ENCODE results near the gene CXCL3. TPM values are rescaled to one million over a fixed set of nuclear protein-coding genes. Genes with fewer than 3 reads are reported as not detected.

Gene CXCL3
- total RNA-seq, 1 donor from 2014 or later = not detected

DNA sequence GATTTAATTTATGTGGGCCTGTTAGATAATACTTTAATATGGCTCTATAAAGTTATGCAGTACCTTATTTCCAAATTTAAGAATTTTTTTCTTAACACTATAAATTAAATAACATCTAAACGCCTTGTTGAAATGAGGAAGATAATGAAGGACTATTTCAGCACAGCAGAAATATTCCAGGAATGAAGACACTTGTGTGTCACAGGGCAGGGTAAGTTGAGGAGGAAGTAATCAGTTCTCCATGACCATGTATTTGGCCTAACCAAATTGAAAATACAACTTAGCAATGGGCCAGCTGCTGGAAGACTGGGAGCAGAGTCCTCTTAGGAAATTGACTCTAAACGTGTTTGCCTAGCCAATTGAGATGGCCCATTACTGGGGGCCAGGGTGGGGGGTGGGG is 16.9 kb downstream of the CXCL3 start:
- no peak for DNase-seq (ENCODE audit: low spot score in 2 of 2)
- Histone ChIP-seq H3K9me3 (no peaks in the 10 kb centered on the region), H3K27me3 (no peaks in the 10 kb centered on the region), H3K27ac (no peak overlapping the region), H3K36me3 (no peaks in the 10 kb centered on the region), H3K4me3 (no peak overlapping the region), H3K4me1 (no peaks in the 10 kb centered on the region)
- TF ChIP-seq, protein P1, sequence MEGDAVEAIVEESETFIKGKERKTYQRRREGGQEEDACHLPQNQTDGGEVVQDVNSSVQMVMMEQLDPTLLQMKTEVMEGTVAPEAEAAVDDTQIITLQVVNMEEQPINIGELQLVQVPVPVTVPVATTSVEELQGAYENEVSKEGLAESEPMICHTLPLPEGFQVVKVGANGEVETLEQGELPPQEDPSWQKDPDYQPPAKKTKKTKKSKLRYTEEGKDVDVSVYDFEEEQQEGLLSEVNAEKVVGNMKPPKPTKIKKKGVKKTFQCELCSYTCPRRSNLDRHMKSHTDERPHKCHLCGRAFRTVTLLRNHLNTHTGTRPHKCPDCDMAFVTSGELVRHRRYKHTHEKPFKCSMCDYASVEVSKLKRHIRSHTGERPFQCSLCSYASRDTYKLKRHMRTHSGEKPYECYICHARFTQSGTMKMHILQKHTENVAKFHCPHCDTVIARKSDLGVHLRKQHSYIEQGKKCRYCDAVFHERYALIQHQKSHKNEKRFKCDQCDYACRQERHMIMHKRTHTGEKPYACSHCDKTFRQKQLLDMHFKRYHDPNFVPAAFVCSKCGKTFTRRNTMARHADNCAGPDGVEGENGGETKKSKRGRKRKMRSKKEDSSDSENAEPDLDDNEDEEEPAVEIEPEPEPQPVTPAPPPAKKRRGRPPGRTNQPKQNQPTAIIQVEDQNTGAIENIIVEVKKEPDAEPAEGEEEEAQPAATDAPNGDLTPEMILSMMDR (IDR thresholded peaks at IDR 0.05) = no peak
- intact Hi-C loops (cut with DNase I) = no loop called here

DNA sequence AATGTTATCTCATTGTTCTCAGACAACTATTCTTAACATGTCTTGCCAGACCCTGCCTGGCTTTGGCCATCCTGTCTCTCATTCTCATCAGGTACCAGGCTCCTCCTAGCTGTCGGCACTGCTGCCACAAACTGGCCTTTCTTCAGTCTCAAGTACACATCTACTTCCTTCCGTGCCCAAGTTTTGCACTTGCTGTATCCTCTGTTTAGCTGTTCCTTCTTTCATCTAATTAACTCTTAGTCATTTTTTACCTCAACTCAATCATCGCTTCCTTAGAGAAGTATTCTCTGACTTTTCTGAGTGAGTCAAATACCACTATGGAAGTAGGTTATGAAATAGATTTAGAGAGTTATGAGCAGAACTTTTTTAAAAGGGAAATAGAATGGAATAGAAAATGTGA is 19.7 kb downstream of the CXCL3 start:
- Histone ChIP-seq H3K4me1 (no peaks in the 10 kb centered on the region), H3K9me3 (no peaks in the 10 kb centered on the region), H3K36me3 (no peaks in the 10 kb centered on the region), H3K27ac (no peak overlapping the region), H3K27me3 (no peaks in the 10 kb centered on the region), H3K4me3 (no peak overlapping the region)
- DNase-seq (ENCODE audit: low spot score in 2 of 2) = no peak
- TF ChIP-seq, protein P1 (IDR thresholded peaks at IDR 0.05) = no peak
- intact Hi-C loops (cut with DNase I) = no loop called here

DNA sequence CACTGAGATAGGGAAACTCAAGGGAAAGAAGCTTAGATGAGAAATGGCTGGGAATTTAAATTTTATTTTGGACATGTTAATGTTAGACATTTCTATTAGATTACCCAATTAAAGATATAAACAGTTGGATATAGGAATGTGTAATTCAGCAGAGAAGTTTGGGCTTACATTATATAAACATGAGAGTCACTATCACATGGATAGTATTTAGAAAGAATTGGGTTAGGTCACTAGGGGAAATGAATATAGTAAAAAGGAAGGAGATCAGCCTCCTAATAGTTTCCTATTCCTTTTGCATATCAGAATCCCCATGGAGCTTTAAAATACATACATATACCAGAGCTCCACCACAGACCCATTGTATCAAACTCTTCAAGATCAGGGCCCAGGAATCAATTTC is 20.4 kb downstream of the CXCL3 start:
- Histone ChIP-seq H3K9me3 (no peaks in the 10 kb centered on the region), H3K27me3 (no peaks in the 10 kb centered on the region), H3K4me1 (no peaks in the 10 kb centered on the region), H3K27ac (no peak overlapping the region), H3K4me3 (no peak overlapping the region), H3K36me3 (no peaks in the 10 kb centered on the region)
- intact Hi-C loops (cut with DNase I) = no loop called here
- DNase-seq (ENCODE audit: low spot score in 2 of 2) = no peak
- TF ChIP-seq, protein P1 (IDR thresholded peaks at IDR 0.05) = no peak

DNA sequence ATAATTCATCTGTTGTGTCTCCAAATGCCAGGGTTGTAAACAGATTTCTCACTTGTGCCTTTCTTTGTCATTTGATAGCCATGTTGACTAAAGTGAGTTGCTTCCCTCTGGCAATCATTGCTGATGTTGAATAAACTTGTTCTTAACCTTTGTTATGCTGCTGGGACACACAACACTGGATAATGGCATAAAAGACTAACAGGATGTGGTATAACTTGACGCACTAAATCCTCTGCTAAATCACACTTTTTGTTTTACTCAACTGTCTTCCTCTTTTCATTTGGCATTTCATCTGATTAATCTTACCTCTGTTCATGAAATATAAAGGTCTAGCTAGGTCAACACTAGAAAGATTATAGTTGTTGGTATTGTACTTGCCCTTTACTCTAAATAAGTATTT is 22.4 kb downstream of the CXCL3 start:
- no peak for DNase-seq (ENCODE audit: low spot score in 2 of 2)
- Histone ChIP-seq H3K9me3 (no peaks in the 10 kb centered on the region), H3K4me1 (no peaks in the 10 kb centered on the region), H3K36me3 (no peaks in the 10 kb centered on the region), H3K4me3 (no peak overlapping the region), H3K27ac (no peak overlapping the region), H3K27me3 (no peaks in the 10 kb centered on the region)
- TF ChIP-seq, protein P1 (IDR thresholded peaks at IDR 0.05) = no peak
- intact Hi-C loops (cut with DNase I) = no loop called here

DNA sequence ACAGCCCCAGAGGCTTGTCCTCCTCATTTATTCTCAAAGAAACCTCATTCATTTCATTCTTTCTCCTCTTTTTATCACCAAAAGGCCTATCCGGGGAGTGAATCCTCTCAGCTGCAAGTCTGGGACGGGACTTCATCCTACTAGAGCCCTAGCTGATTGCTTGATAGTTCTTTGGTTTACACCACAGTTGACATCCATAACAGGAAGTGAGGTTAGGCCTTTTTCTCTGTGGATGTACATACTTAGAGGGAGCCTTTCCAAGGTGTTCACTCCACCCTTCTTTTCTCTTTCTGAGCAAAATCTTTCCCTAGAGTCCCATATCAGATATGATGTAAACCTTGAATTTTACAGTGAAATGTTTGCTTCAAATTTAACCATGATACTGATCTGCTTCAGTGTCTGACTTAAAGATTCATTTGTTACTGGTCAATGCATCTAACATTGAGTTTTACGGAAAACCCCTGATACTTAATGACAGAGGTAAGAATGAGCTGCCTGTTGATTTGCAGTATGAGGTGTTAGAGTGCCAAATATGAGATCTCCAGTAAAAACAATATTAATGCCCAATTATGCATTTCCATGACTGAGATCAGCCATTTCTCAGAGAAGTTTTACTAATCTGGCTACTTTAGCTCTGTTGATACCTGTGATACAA is 23.2 kb downstream of the CXCL3 start:
- Histone ChIP-seq H3K4me3 (no peak overlapping the region), H3K27me3 (no peaks in the 10 kb centered on the region), H3K27ac (no peak overlapping the region), H3K9me3 (no peaks in the 10 kb centered on the region), H3K36me3 (no peaks in the 10 kb centered on the region), H3K4me1 (no peaks in the 10 kb centered on the region)
- intact Hi-C loops (cut with DNase I) = no loop called here
- TF ChIP-seq, protein P1 (IDR thresholded peaks at IDR 0.05) = no peak
- no peak for DNase-seq (ENCODE audit: low spot score in 2 of 2)

DNA sequence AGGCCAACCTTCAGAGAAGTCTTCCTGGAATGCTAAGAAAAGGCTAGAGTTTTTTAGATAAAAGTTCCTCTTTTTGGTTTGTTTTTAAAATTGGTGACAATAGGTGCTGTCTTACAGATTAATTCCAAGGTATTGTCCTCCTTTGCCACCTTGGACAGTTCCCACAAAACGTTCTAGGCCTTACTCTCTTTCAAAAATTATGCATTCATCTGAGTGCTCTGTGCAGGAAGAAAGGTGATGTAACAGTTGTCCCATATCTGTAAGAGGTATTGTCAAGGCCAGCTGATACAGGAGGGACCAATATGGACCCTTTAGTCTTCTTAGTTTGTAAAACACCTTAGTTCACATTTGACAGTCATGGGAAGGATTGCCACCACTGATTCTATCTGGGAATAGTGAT is 24.2 kb downstream of the CXCL3 start:
- Histone ChIP-seq H3K27ac (no peak overlapping the region), H3K4me1 (no peaks in the 10 kb centered on the region), H3K4me3 (no peak overlapping the region), H3K27me3 (no peaks in the 10 kb centered on the region), H3K36me3 (no peaks in the 10 kb centered on the region), H3K9me3 (no peaks in the 10 kb centered on the region)
- DNase-seq (ENCODE audit: low spot score in 2 of 2) = no peak
- TF ChIP-seq, protein P1 (IDR thresholded peaks at IDR 0.05) = no peak
- intact Hi-C loops (cut with DNase I) = no loop called here

All from ascending aorta (tissue), 2 donors.